Lower leg skin (tissue), 4 donors: ENCODE results near the gene INTS3. TPM values are rescaled to one million over a fixed set of nuclear protein-coding genes. Genes with fewer than 3 reads are reported as not detected.

Experiments used
- DNase-seq, 2 donors: peaks; one replicate each; pipeline ENCODE4 v3.0.0-alpha.2; 2019; ENCODE audit warnings: low spot score in 2 of 2
- H3K4me3 ChIP-seq: fragments of 200-600 bp; sonication (generic); 2 replicates; pipeline ENCODE4 v1.5.1; 2017; ENCODE audit warnings: mild to moderate bottlenecking, low read depth; ENCODE audit not compliant: poor library complexity, severe bottlenecking
- CTCF ChIP-seq, 3 donors: fragments of 450-650 bp; IDR thresholded peaks; one replicate each; pipeline ENCODE4 v1.5.1; 2016; ENCODE audit warnings: antibody characterized with exemption in 3 of 3, mild to moderate bottlenecking in 3 of 3, moderate library complexity in 2 of 3
- POLR2A ChIP-seq, 2 donors: fragments of 450-650 bp; IDR thresholded peaks; one replicate each; pipeline ENCODE4 v1.6.1; 2016 to 2017; ENCODE audit warnings: antibody characterized with exemption in 2 of 2, mild to moderate bottlenecking in 1 of 2, moderate library complexity in 1 of 2
- WGBS, 2 donors: methylation state at CpG; one replicate each; pipeline ENCODE4 v1.1.5; 2018; 5-methylcytosine and 5-hydroxymethylcytosine counted together
- intact Hi-C: fragments of 100-400 bp; cut with DNase I; formaldehyde crosslinking; loops from one replicate; pipeline ENCODE4 v1.15.0; 2023; ENCODE audit warnings: low total_unique reads
- total RNA-seq, 4 donors: library from RNA; depleted of rRNA; stranded (reverse); fragments of >200 nt; gene quantifications; one replicate each; pipeline ENCODE4 v1.1.0, GENCODE V29; 2016

The INTS3 gene
- total RNA-seq, 4 donors from 2014 or later: 28.0 to 31.5 (median 29.6) TPM

GRCh38 chr1:153768316-153769181, 40.7 kb downstream of the INTS3 start:
- no peak for TF ChIP-seq CTCF (IDR thresholded peaks at IDR 0.05)
- TF ChIP-seq POLR2A (IDR thresholded peaks at IDR 0.05): no peak
- WGBS, 2 donors: 88 to 97% methylated on average over 4 of the region's 4 CpGs
- H3K4me3 ChIP-seq: no peak overlapping the region
- intact Hi-C loops: loop anchor here (10.0 kb wide), 1 partner anchor 254 kb away; no protein-coding TSS in a partner anchor
- DNase-seq: no peak

- DNase-seq: no peak
- TF ChIP-seq CTCF (IDR thresholded peaks at IDR 0.05) (no peak), POLR2A (IDR thresholded peaks at IDR 0.05) (no peak)
- H3K4me3 ChIP-seq: no peak overlapping the region
- WGBS, 2 donors: 82 to 89% methylated on average over 3 of the region's 3 CpGs
- intact Hi-C loops: loop anchor here (10.0 kb wide), 1 partner anchor 254 kb away; no protein-coding TSS in a partner anchor
Measured at GRCh38 chr1:153769221-153769620, 41.4 kb downstream of the INTS3 start.

- TF ChIP-seq CTCF (IDR thresholded peaks at IDR 0.05) (no peak), POLR2A (IDR thresholded peaks at IDR 0.05) (no peak)
- DNase-seq: no peak
- H3K4me3 ChIP-seq: no peak overlapping the region
- intact Hi-C loops: no loop called here
- WGBS, 2 donors: 54 to 81% methylated on average over 10 to 11 of the region's 11 CpGs
Measured at GRCh38 chr1:153770797-153771196, 42.9 kb downstream of the INTS3 start.

GRCh38 chr1:153771261-153771660, 43.4 kb downstream of the INTS3 start:
- 97 to 100% methylated on average over 2 of the region's 2 CpGs for WGBS, 2 donors
- intact Hi-C loops: no loop called here
- H3K4me3 ChIP-seq: no peak overlapping the region
- no peak for DNase-seq
- TF ChIP-seq POLR2A (IDR thresholded peaks at IDR 0.05) (no peak), CTCF (IDR thresholded peaks at IDR 0.05) (no peak)

- intact Hi-C loops: no loop called here
- no peak for TF ChIP-seq POLR2A (IDR thresholded peaks at IDR 0.05)
- TF ChIP-seq CTCF (IDR thresholded peaks at IDR 0.05): no peak
- DNase-seq: no peak
- no peak overlapping the region for H3K4me3 ChIP-seq
- 67 to 78% methylated on average over 19 to 20 of the region's 21 CpGs for WGBS, 2 donors
Measured at GRCh38 chr1:153771841-153772593, 44.2 kb downstream of the INTS3 start.
